Measurements from ENCODE around the gene DHRS1.
A peak's percentile ranks its signal among the peaks of the same experiment; 100 is the strongest.

DHRS1 gene

DNA sequence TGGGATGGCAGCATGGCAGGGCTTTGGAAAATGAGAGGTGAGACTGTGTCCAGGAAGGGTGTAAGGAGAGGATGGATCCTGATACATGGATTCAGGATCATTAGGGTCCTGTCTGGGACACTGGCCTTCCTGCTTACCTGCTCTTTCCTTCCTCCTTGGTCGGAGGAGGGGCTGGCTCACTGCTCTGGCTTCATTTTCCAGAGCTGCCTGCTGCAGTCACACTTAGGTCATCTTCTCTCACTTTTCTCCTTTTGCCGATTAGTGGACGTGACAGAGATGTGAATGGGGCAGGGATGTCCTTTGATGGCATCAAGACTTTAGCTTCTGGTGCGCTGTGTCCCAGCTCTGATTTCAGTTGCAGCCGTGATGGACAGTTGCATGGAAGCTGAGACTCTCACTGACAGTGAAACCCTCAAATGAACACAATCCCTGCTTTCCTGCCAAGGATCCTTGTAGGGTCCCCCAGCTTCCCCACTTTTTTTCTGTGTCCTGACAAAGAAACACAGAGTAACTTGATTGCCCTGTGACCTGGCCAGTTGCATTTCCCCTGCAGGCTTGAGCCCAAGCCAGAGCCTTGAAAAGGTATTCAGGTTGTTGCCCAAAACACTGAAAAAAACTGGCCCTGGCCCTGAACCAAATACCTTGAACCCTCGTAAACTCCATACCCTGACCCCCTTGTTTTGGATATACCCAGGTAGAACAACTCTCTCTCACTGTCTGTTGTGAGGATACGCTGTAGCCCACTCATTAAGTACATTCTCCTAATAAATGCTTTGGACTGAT lies 9.0 kb upstream of the DHRS1 start:
- no peak for DNase-seq

DNA sequence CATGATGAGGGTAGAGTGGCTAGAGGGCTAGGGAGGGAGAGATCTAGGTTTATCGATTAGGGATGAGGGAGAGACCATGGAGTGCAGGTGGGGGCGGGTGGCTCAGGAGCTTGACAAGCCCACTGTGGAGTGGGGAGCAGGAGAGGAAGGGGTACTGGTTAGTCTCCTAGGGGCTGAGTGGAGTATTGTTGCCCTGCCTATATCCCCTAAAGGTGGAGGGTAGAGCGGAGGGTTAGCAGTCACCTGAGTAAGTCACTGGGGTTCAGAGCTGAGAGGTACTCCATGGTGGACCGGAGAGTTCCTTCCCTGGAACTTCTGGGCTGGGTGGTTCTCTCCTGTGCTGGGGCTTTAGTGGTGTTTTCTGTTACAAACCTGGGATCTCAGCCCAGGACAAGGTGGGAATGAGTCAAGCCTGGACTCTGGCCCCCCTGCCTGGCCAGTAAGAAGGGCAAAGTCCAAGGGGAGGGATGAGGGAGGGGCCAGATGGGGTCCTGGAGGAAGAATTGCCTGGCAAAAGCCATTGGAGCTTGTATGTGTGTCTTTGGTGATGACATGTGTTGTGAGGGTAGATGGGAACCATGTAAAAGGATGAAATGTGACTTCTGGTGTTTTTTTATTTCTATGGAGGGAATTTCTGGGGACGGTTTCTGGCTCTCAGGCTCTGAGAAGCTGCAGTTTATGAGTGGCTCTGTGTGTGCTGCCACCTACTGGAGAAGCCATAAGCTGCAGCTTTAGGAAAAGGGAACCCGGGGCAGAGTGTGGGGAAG lies 8.2 kb upstream of the DHRS1 start, which contains the start of gene CIDEB:
TSS of gene CIDEB (minus strand) at position 403 of the 767 bp plus-strand sequence. CDS start at position 284, 119 bp downstream.
- DNase-seq: peak; percentile 44

GRCh38 chr14:24307156-24307574 lies 7.6 kb upstream of the DHRS1 start:
- DNase-seq: no peak

- no peak for DNase-seq
These were observed 4.4 kb upstream of the DHRS1 start for GRCh38 chr14:24304019-24304387.

DNA sequence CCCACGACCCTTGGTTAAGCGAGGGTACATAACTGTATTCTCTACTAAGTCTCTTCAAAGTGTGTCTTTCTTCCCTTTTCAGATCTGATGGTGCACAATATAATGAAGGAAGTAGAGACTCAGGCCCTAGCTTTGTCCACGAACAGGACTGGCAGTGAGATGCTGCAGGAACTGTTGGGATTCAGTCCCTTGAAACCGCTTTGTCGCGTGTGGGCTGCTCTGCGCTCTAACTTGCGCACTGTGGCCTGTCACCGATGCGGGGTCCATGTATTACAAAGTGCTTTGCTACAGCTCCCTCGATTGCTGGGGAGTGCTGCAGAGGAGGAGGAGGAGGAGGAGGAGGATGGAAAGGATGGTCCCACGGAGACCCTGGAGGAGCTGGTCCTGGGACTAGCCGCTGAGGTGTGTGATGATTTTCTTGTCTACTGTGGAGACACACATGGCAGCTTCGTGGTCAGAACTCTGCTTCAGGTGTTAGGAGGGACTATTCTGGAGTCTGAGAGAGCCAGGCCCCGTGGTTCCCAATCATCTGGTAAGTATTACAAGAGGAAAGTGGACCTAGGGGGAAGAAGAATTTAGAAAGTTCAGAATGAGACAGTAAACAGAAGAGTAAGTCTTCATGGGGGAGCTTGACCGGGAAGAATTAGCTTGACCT lies 873 bp upstream of the DHRS1 start:
- DNase-seq: no peak

DNA sequence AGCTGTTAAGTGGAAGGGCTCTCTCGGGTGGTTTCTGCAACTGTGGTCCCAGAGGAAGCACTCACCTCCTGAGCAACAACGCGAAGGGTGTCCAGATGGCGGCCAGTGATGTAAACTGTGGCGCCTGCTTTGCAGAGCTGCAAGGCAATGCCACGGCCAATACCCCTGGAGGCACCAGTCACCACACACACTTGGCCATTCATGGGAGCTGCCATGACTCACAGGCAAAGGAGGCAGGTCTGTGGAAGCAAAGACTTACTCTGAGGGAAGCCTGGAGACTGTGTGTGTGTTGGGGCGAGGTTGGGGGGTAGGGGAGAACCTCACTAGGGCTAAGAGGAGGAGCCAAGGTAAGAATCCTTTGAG lies 707 bp downstream of the DHRS1 start:
- no peak for DNase-seq

DNA sequence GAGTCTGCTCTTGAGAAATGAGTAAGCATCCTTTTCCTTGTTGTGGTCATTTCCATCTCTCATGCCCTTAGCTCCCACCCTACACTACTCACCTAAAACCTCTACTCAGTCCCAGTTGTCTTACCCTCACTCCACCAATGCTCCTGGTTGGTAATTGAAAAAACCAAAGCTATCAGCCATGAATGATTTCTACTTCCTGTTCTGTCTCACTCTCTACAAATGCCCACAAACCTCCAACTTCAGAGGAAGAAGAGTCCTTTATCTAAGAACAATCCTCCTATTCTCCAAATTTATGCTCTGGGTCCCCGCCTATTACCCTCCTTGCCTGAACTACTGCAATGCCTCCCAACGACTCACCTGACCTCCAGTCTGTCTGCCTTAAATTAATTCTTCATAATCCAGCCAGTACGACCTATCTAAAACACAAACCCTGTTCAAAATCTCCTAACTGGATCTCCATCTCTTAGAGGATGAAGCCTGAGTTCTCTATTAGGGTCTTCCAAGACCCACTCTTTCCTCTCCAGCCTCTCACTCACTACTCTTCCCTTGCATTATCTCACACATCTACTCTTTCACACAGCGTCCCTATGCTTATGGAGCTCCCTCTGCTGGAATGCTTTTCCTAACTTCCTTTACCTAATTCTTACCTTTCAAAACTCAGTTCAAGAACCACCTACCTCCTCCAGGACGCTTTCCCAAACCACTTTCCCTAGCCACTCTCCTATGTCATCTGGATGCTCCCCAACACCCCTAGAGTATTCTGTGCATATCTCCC lies 2.2 kb downstream of the DHRS1 start:
- no peak for DNase-seq

- peak; percentile 75 for DNase-seq
These were observed 3.0 kb downstream of the DHRS1 start for GRCh38 chr14:24296341-24297157.

DNA sequence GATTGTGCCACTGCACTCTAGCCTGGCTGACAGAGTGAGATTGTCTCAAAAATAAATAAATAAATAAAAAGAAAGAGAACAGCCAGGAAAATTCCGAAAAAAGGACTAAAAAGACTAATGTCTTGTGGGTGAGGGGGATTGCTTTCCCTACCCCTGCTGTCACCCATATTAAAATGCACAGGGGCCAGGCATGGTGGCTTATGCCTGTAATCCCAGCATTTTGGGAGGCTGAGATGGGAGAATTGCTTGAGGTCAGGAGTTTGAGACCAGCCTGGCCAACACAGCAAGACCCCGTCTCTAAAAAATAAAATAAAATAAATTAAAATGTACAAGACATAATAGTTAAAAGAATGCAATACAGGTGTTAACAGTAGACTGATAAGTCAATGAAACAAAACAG lies 6.1 kb downstream of the DHRS1 start:
- DNase-seq: no peak

- no peak for DNase-seq
These were observed 7.3 kb downstream of the DHRS1 start for GRCh38 chr14:24292118-24292807.

DNA sequence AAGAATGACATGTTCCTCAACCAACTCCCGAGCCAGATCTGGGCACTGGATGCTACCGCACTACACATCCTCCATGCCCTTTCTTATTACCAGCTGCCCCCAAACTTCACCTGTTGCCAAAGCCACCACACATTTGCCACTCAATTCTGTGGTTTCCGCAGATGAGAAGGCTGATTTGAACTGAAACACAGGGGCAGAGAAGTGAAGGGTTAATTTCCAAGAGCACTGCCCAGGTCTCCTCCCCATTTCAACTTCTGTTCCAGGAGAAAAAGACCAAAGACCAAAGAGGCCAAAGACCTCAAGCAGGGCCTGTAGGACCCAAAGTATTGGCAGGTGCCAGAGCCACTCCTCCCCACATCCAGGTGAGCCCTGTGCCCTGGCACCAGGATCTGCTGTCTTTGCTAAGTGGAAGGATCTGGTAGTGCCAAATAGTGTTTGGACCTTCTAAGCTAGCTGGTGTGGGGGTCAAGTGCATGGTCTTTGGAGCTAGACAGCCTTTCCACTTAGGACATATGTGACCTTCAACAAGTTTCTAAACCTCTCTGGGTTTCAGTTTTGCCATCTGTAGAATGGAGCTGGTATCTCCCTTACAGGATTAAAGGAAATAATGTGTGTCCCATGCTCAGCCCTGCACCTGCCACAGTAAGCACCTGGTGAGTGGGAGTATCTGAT lies 8.0 kb downstream of the DHRS1 start:
- no peak for DNase-seq

DNA sequence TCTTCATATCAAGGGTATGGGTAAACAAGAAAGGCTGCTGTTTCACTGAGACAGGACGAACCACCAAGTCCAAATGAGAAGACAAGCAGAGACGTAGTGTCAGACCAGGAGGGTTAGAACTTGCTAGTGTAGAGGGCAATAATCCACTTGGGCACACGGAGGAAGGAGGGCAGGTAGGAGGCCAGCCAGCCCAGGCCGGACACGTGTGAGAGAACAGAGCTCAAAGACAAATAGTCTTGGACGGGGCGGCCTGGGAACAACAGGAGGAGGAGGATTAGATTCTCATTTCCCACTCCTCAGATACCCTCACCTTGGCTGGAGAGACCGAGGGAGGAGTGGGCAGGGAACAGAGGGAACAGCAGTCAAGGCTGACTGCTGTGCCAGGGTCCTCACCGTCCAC lies 8.8 kb downstream of the DHRS1 start:
- no peak for DNase-seq

- DNase-seq: peak; percentile 53
These were observed 9.8 kb downstream of the DHRS1 start for GRCh38 chr14:24289649-24290280.

DNA sequence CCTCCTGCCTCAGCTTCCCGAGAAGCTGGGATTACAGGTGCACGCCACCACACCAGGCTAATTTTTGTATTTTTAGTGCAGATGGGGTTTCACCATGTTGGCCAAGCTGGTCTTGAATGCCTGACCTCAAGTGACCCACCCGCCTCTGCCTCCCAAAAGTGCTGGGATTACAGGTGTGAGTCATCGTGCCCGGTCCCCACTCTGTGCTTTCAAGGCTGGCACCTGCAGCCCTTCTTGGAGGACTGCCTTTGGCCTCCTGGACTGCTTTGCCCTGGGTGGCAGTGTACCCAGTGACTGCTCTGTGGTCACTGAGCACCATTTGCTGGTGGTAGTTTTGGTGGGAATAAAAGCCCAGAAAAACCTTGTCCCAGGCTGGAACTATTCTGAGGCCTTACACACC lies 12.6 kb downstream of the DHRS1 start:
- no peak for DNase-seq

DNA sequence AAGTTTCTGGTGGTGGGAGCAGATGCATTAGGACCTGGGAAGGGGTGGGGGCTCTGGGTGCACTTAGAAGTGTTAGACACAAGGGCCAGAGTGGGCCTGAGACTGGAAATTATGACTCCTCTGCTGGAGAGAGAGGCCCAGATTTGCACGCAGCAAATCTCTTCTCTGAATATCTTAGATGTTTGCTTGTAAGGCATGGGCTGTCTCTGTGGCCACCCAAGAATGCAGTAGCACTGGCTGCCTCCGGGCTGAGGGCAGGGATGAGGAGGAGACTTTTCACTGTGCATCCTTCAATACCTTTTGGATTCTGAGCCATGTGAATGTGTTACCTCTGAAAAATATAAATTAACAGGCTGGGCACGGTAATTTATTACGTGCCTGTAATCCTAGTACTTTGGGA lies 14.2 kb downstream of the DHRS1 start:
- no peak for DNase-seq

- DNase-seq: no peak
These were observed 15.0 kb downstream of the DHRS1 start for GRCh38 chr14:24284501-24285035.

- DNase-seq: no peak
These were observed 15.7 kb downstream of the DHRS1 start for GRCh38 chr14:24283796-24284460.

DNA sequence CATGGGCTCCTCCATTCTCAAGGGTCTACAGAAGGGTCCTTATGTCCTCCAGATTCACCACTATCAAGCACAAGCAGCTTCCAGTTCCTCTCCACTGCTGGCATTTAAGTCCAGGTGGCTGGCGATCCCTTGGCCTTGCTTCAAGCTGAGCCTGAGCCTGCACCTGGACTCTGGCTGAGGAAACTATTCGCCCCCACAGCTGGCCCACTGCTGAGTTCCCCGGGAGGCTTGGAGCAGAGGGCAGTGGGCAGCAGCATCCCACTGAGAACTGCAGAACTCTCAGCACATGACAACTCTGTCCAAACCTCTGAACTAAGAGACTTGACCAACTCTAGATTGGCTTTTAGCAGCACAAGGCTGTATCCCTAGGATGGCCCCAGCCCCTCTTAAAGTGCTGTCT lies 16.8 kb downstream of the DHRS1 start:
- DNase-seq: no peak

GRCh38 chr14:24281636-24282035 lies 17.9 kb downstream of the DHRS1 start:
- DNase-seq: no peak

Data from stimulated activated naive CD4-positive, alpha-beta T cell treated with Interleukin-2 at 50 U/mL for 16 hours (primary cell).